K562 (cell line): ENCODE measurements around the gene KLHDC7B. TPM values are rescaled to one million over a fixed set of nuclear protein-coding genes. Genes with fewer than 3 reads are reported as not detected.
A peak's percentile ranks its signal among the peaks of the same experiment; 100 is the strongest.

Source experiments
- CREBBP ChIP-seq: IDR thresholded peaks from one replicate; pipeline ENCODE4 v1.6.1; 2012; ENCODE audit warnings: low read depth, mild to moderate bottlenecking, control low read depth, inconsistent platforms, low read length
- ETV5 ChIP-seq: sonication (generic); formaldehyde crosslinking; IDR thresholded peaks from 2 replicates; pipeline ENCODE4 v1.4.0; 2020; ENCODE audit warnings: low read depth, mild to moderate bottlenecking, missing genetic modification reagents
- HDGF ChIP-seq: fragments of 450-650 bp; IDR thresholded peaks from 2 replicates; pipeline ENCODE4 v1.6.1; 2016
- MXD1 ChIP-seq: fragments of 250-450 bp; sonication (Bioruptor Pico); IDR thresholded peaks from 2 replicates; pipeline ENCODE4 v1.8.0; 2021; ENCODE audit warnings: borderline replicate concordance, mild to moderate bottlenecking, moderate library complexity; ENCODE audit not compliant: poor library complexity, severe bottlenecking
- PBX2 ChIP-seq, 2 experiments: IDR thresholded peaks in 1 of 2; conservative IDR thresholded peaks in 1 of 2; 2 replicates each; pipeline ENCODE4 v1.6.1; 2016; ENCODE audit warnings: low read depth in 2 of 2, mild to moderate bottlenecking in 1 of 2, missing compliant biosample characterization in 1 of 2, missing genetic modification characterization in 1 of 2, moderate library complexity in 1 of 2
- TEAD4 ChIP-seq, 2 experiments: sonication (generic) in 1 of 2; formaldehyde crosslinking in 1 of 2; IDR thresholded peaks; 2 replicates each; pipeline versions ENCODE4 v1.6.1 to v1.8.0; 2012 to 2022; ENCODE audit warnings: borderline replicate concordance in 1 of 2, inconsistent platforms in 1 of 2, low read length in 1 of 2, mild to moderate bottlenecking in 1 of 2, missing genetic modification reagents in 1 of 2
- ZNF395 ChIP-seq: fragments of 200-800 bp; sonication (Bioruptor generic); IDR thresholded peaks from 2 replicates; pipeline ENCODE4 v1.6.1; 2017; ENCODE audit warnings: missing genetic modification characterization, missing compliant biosample characterization
- polyA plus RNA-seq, 8 experiments: library from polyadenylated mRNA; depleted of rRNA in 4 of 8; stranded (reverse) in 5 of 8; unstranded in 3 of 8; fragments of >200 nt; fragmentation: Nextera tagmentation in 2 of 8; fragmentation: Illumina TruSeq in 1 of 8; extraction: Ambion mirVana in 2 of 8; extraction: Trizol in 1 of 8; gene quantifications; 2 replicates each; pipeline versions ENCODE4 v1.2.1 to v1.2.3, GENCODE V29; 2011 to 2014; ENCODE audit warnings: inconsistent platforms in 1 of 8, missing spikeins in 1 of 8
- total RNA-seq, 7 experiments: library from RNA; depleted of rRNA in 6 of 7; stranded (reverse); fragments of >200 nt in 6 of 7; fragmentation: Illumina TruSeq in 2 of 7; extraction: Trizol in 2 of 7; gene quantifications; 2 replicates each; pipeline versions ENCODE4 v1.2.1 to v1.2.3, GENCODE V29; 2011 to 2021; ENCODE audit warnings: low replicate concordance in 1 of 7
- TF ChIP-seq, protein P1 (sequence below), 2 experiments: fragments of 450-650 bp in 1 of 2; sonication (generic) in 1 of 2; formaldehyde crosslinking in 1 of 2; IDR thresholded peaks; 2 replicates each; pipeline versions ENCODE4 v1.7.1 to v1.9.0; 2016 to 2022; ENCODE audit warnings: inconsistent platforms in 1 of 2, mild to moderate bottlenecking in 1 of 2, missing genetic modification reagents in 1 of 2

The KLHDC7B gene
- total and polyA plus RNA-seq, 9 of the 15 experiments (the other 6 are each of a cell fraction or from before 2014, with no cell fraction given): 0.04 to 0.22 (median 0.05) TPM; not detected in 4

DNA sequence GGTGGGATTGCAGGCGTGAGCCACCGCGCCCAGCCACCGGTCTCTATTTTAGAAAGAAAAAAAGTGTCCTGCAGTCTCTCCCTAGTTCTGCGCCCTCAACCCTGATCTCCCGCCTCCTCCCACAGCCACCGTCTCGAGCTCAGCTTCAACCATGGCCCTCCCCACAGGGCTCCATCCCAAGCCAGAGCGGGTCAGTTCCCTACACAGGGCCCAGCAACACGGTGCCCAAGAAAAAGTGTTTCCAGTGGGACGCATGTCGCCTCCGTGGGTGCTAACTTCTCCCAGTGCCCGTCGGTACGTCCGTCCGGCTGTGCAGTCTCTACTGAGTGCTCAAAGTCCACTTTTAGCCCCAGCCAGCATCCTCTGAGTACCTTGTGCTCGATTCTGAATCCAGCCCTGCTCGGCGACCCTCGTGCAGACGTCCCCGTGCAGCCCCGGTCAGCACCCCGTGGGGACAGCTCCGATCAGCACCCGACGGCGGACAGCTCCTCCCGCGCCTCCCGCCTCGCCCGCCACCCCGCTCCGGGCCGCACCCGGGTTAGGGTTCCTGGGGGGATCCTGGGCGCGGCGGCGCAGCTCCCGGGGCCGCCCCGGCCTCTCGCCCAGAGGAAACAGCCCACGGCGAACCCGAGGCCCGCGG, 54.2 kb downstream of the KLHDC7B start (continued):
- peak; percentile 77 for TF ChIP-seq PBX2 (CRISPR knock-in tag; IDR thresholded peaks at IDR 0.05; ENCODE audit: low read depth)
- no peak for TF ChIP-seq PBX2 (tag; conservative IDR thresholded peaks at IDR 0.05; ENCODE audit: low read depth)
- TF ChIP-seq MXD1: peak; percentile 57
- no peak for TF ChIP-seq TEAD4 (IDR thresholded peaks at IDR 0.05; ENCODE audit: low read length)
- peak; percentile 94 for TF ChIP-seq TEAD4 (CRISPR knock-in tag; IDR thresholded peaks at IDR 0.05; ENCODE audit: borderline replicate concordance)
- no peak for TF ChIP-seq HDGF
- TF ChIP-seq, protein P1, sequence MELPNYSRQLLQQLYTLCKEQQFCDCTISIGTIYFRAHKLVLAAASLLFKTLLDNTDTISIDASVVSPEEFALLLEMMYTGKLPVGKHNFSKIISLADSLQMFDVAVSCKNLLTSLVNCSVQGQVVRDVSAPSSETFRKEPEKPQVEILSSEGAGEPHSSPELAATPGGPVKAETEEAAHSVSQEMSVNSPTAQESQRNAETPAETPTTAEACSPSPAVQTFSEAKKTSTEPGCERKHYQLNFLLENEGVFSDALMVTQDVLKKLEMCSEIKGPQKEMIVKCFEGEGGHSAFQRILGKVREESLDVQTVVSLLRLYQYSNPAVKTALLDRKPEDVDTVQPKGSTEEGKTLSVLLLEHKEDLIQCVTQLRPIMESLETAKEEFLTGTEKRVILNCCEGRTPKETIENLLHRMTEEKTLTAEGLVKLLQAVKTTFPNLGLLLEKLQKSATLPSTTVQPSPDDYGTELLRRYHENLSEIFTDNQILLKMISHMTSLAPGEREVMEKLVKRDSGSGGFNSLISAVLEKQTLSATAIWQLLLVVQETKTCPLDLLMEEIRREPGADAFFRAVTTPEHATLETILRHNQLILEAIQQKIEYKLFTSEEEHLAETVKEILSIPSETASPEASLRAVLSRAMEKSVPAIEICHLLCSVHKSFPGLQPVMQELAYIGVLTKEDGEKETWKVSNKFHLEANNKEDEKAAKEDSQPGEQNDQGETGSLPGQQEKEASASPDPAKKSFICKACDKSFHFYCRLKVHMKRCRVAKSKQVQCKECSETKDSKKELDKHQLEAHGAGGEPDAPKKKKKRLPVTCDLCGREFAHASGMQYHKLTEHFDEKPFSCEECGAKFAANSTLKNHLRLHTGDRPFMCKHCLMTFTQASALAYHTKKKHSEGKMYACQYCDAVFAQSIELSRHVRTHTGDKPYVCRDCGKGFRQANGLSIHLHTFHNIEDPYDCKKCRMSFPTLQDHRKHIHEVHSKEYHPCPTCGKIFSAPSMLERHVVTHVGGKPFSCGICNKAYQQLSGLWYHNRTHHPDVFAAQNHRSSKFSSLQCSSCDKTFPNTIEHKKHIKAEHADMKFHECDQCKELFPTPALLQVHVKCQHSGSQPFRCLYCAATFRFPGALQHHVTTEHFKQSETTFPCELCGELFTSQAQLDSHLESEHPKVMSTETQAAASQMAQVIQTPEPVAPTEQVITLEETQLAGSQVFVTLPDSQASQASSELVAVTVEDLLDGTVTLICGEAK (IDR thresholded peaks at IDR 0.05): peak; percentile 86
- TF ChIP-seq, protein P1 (CRISPR knock-in tag; IDR thresholded peaks at IDR 0.05): peak; percentile 75
- peak; percentile 92 for TF ChIP-seq ZNF395 (CRISPR knock-in tag)
- no peak for TF ChIP-seq CREBBP
- peak; percentile 68; the same call in 1 of the 2 replicates for TF ChIP-seq ETV5 (CRISPR knock-in tag)
